ENCODE results near the gene USP12. TPM values are rescaled to one million over a fixed set of nuclear protein-coding genes. Genes with fewer than 3 reads are reported as not detected.
"Not testable (repeated sequence)": the region's sequence is repeated elsewhere in the genome, so short reads cannot be mapped to it uniquely, and the experiment has no call there.

Gene USP12
- total and polyA plus RNA-seq, 12 donors: 4.6 to 20.3 (median 13.3) TPM

GRCh38 chr13:27149702-27150101 lies 21.9 kb downstream of the USP12 start:
- no peaks in the 10 kb centered on the region for H3K36me3 ChIP-seq (replicated peaks in 1 of 2)
- H3K9me3 ChIP-seq (replicated peaks in 1 of 3): no peaks in the 10 kb centered on the region
- H3K4me3 ChIP-seq: no peak overlapping the region
- TF ChIP-seq CTCF (IDR thresholded peaks at IDR 0.05) (no peak), POLR2A (IDR thresholded peaks at IDR 0.05) (no peak)
- H3K4me1 ChIP-seq (replicated peaks in 1 of 2): peaks cover 0 to 10% of the 10 kb centered on the region in 2 donors
- 97 to 98% (median 98%) methylated on average over 6 of the region's 6 CpGs for WGBS, 4 donors
- no peak overlapping the region for H3K27ac ChIP-seq
- no peak for DNase-seq
- intact Hi-C loops (cut with DNase I): no loop called here
- no peaks in the 10 kb centered on the region for H3K27me3 ChIP-seq

- 95 to 98% (median 97%) methylated on average over 6 of the region's 6 CpGs for WGBS, 4 donors
- no peaks in the 10 kb centered on the region for H3K9me3 ChIP-seq (replicated peaks in 1 of 3)
- H3K36me3 ChIP-seq (replicated peaks in 1 of 2): no peaks in the 10 kb centered on the region
- no peak overlapping the region for H3K4me3 ChIP-seq
- no peaks in the 10 kb centered on the region for H3K27me3 ChIP-seq
- peaks cover 0 to 10% of the 10 kb centered on the region in 2 donors for H3K4me1 ChIP-seq (replicated peaks in 1 of 2)
- no peak for DNase-seq
- H3K27ac ChIP-seq: no peak overlapping the region
- intact Hi-C loops (cut with DNase I): no loop called here
- TF ChIP-seq CTCF (IDR thresholded peaks at IDR 0.05) (no peak), POLR2A (IDR thresholded peaks at IDR 0.05) (no peak)
These were observed 22.7 kb downstream of the USP12 start for GRCh38 chr13:27148900-27149299.

- Histone ChIP-seq H3K9me3 (replicated peaks in 1 of 3) (no peaks in the 10 kb centered on the region), H3K27me3 (no peaks in the 10 kb centered on the region), H3K4me3 (no peak overlapping the region), H3K4me1 (replicated peaks in 1 of 2) (peaks cover 0 to 10% of the 10 kb centered on the region in 2 donors), H3K27ac (no peak overlapping the region), H3K36me3 (replicated peaks in 1 of 2) (no peaks in the 10 kb centered on the region)
- no peak for DNase-seq
- no peak for TF ChIP-seq POLR2A (IDR thresholded peaks at IDR 0.05)
- no peak for TF ChIP-seq CTCF (IDR thresholded peaks at IDR 0.05)
- 83 to 88% (median 87%) methylated on average over 8 of the region's 8 CpGs for WGBS, 4 donors
- intact Hi-C loops (cut with DNase I): no loop called here
These were observed 24.0 kb downstream of the USP12 start for GRCh38 chr13:27147530-27148170.

DNA sequence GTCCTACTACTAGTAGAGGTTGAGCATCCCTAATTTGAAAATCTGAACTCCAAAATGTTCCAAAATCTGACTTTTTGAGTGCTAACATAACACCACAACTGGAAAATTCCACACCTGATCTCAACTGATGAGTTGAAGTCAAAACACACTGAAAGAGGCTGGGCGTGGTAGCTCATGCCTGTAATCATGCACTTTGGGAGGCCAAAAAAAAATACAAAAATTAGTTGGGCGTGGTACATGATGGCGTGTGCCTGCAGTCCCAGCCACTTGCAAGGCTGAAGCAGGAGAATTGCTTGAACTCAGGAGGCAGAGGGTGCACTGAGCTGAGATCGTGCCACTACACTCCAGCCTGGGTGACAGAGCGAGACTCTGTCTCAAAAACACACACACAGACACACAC lies 29.9 kb downstream of the USP12 start:
- no peak for DNase-seq
- no peaks in the 10 kb centered on the region for H3K36me3 ChIP-seq (replicated peaks in 1 of 2)
- WGBS, 4 donors: 91 to 99% (median 97%) methylated on average over 5 of the region's 5 CpGs
- intact Hi-C loops (cut with DNase I): no loop called here
- peaks cover 0 to 4% of the 10 kb centered on the region in 2 donors for H3K4me1 ChIP-seq (replicated peaks in 1 of 2)
- no peak overlapping the region for H3K4me3 ChIP-seq
- peaks cover 0 to 6% (median 0%) of the 10 kb centered on the region in 3 donors for H3K9me3 ChIP-seq (replicated peaks in 1 of 3)
- no peak for TF ChIP-seq POLR2A (IDR thresholded peaks at IDR 0.05)
- H3K27ac ChIP-seq: no peak overlapping the region
- no peaks in the 10 kb centered on the region for H3K27me3 ChIP-seq

DNA sequence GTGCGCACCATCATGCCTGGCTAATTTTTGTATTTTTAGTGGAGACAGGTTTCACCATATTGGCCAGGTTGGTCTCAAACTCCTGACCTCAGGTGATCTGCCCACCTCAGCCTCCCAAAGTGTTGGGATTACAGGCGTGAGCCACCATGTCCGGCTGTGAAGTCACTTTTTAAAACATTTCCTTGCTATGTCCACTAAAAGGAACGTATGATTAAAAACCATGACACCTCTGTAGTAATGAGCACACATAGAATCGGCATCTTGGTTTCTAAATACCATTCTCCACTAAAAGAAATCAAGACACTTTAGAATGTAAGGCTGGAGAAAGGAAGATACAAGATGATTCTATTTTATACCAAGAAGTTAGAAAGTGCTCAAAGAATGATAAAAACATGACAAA lies 30.5 kb downstream of the USP12 start:
- H3K4me3 ChIP-seq; H3K4me1 ChIP-seq (replicated peaks in 1 of 2); DNase-seq; H3K27ac ChIP-seq; H3K27me3 ChIP-seq; intact Hi-C loops (cut with DNase I); H3K9me3 ChIP-seq (replicated peaks in 1 of 3); H3K36me3 ChIP-seq (replicated peaks in 1 of 2): not testable (repeated sequence)
- 93 to 99% (median 97%) methylated on average over 5 of the region's 5 CpGs for WGBS, 4 donors
